NCI-H345 treated with DMSO at 0.1 percent for 48 hours (cell line): Measurements from ENCODE around the gene ZNF613.
"Not testable (repeated sequence)": the region's sequence is repeated elsewhere in the genome, so short reads cannot be mapped to it uniquely, and the experiment has no call there.

Experiments
- DNase-seq: peaks from one replicate; lab custom pipeline; 2025; ENCODE audit not compliant: unreplicated experiment; lab: John Stamatoyannopoulos, UW

Gene ZNF613

GRCh38 chr19:51938936-51939335 is 11.7 kb downstream of the ZNF613 start:
- DNase-seq: no peak

- no peak for DNase-seq
Observed at GRCh38 chr19:51944798-51945552, 17.7 kb downstream of the ZNF613 start.

DNA sequence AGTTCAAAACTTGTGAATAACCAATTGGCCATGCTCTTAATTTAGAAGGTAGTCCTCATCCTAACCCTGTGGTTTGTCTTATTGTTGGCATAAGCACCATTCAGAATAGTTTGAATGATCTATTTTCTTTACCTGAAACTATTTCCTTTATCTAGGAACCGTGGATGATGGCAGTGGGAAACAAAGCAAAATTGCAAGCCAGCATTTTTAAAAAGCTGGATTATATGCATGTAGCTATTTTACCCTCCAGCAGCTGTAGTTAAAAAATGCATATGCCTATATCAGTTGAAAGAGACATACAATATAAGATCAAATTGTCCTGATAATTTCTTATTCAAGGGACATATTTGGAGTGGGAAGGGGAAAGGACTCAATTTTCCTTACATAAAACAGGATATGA is 19.3 kb downstream of the ZNF613 start:
- no peak for DNase-seq

DNA sequence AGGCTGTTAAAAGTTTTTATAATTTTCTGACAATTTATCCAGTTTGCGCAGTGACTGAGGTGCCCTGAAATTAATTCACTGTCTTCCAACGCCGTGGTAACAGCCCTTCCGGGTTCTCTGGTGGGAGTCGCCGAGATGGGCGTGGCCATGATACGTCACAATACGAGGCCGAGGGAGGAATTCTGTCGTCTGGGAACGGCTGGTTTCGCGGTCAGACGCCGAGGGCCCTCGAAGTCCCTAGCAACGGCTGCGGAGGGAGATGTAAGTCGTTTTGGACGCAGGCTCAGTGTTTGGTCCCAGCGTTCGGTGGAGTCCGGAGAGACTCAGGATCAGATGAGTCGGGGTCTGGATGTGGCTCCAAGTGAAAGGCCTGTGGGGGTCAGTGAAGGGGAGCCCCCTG is 21.7 kb downstream of the ZNF613 start:
- DNase-seq: no peak

GRCh38 chr19:51957846-51958245 is 30.6 kb downstream of the ZNF613 start:
- not testable (repeated sequence) for DNase-seq

DNA sequence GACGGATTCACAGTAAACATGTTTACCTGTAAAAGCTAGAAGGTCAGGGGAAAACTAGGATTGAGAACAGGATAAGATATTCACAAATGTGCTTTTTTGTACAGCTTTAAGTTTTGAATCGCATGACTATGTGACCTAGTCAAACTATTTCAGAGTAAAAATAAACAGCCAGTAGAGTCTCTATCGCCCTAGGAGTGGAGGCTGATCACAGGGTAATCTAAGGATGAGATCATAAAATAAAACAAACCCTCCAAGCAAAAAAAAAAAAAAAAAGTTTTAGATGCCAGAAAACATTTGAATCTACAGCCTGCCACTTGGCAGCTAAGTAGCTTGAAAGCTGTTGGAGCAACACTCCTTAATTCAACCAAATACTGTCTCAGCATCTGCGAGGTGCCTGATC is 32.5 kb downstream of the ZNF613 start:
- no peak for DNase-seq

DNA sequence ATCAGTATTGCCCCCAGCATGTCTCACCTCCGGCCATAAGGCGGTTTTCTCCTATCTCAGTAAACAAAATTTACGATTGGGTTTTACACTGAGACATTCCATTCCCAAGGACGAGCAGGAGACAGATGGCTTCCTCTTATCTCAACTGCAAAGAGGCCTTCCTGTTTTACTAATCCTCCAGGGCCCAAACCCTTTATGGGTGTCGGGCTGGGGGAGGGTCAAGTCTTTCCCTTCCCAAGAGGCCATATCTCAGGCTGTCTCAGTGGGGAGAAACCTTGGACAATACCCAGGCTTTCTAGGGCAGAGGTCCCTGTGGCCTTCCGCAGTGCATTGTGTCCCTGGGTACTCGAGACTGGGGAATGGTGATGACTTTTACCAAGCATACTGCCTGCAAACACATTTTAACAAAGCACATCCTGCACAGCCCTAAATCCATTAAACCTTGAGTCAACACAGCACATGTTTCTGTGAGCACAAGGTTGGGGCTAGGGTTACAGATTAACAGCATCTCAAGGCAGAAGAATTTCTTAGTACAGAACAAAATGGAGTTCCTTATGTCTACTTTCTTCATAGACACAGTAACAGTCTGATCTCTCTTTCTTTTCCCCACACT is 33.5 kb downstream of the ZNF613 start:
- not testable (repeated sequence) for DNase-seq

DNA sequence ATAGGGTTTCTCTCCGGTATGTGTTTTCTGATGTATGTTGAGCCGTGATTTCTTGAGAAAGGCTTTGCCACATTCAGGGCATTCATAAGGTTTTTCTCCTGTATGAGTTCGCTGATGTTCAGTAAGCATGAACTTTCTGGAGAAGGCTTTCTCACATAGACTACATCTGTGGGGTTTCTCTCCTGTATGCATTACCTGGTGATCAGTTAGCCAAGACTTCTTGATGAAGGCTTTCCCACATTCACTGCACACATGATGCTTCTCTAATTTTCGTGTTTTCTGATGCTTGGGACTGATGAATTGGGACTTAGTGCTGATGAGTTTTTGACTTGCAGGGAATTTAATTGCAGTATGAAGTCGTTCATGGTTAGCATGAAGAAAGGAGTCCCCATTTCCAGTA is 38.3 kb downstream of the ZNF613 start:
- DNase-seq: no peak

DNA sequence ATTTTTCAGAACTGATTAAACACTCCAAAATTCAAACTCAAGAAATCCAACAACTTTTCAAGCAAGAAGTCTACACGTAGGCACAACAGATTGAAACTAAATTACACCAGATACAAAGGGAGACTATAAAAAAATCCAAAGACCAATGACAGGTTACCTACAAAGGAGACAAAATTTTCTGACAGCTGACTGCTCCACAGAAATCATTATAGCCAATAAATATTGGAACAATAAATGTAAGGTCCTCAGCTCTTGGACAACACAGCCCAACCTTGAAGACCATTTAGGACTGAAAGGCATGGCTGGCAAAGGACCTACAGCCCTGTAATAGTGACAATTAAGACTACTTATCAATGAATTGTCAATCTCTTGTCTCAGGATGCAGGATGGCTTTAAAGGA is 43.4 kb downstream of the ZNF613 start:
- DNase-seq: no peak

GRCh38 chr19:51971624-51972023 is 44.4 kb downstream of the ZNF613 start:
- no peak for DNase-seq

- not testable (repeated sequence) for DNase-seq
Observed at GRCh38 chr19:51975787-51976186, 48.5 kb downstream of the ZNF613 start.

DNA sequence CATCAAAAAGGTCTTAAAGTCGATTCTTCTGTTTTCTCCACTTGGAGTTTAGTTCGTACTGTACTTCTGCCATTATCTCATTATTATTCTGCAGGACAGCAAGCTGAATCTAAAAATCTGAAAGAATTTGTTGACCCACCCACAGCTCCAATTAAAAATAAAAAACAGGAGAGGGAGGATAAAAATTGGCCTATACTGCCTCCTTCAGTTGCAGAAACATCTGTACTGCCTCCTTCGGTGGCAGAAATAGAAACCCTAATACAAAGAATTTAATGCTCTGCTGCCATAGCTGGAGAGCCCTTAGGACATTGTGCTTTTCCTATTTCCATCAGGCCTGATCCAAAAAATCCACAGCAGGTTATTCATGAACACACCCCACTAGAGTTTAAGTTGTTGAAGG is 49.6 kb downstream of the ZNF613 start:
- no peak for DNase-seq

DNA sequence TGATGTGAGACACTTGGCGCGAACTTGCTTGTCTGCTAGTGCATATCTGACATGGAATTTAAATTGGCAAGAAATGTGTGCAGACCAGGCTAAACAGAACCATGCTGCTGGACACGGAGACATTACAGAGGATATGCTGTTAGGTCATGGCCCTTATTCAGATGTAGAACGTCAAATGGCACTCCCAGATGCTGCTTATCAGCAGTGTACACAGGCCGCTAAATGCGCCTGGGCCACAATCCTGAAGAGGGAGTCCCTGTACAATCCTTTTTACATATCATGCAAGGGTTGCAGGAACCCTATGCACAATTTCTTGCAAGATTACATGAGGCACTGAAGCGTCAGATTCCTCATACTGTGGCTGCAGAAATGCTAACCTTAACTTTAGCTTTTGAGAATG is 50.1 kb downstream of the ZNF613 start:
- DNase-seq: no peak

- DNase-seq: no peak
Observed at GRCh38 chr19:51978882-51979281, 51.6 kb downstream of the ZNF613 start.

- DNase-seq: no peak
Observed at GRCh38 chr19:51980116-51980736, 53.0 kb downstream of the ZNF613 start.

DNA sequence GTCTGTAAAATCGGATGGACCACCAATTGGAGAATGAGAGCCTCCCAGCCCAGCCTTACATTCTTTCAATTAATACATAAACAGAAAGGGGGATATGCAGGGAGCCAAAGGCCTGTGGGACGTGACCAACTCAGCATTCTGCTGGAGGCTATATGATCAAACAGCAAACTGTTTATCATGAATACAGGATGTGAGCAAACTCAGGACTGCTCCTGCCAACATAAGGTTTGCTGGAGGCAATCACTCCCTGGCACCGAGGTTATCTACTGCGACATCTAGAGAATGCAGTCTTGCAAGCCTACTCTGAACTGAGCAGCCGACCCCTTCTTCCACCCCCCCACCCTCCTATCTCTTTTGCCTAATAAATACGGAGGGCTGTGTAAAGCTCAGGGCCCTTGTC is 53.7 kb downstream of the ZNF613 start:
- DNase-seq: not testable (repeated sequence)

GRCh38 chr19:51983361-51983760 is 56.1 kb downstream of the ZNF613 start:
- no peak for DNase-seq

- DNase-seq: peak; percentile 66
Observed at GRCh38 chr19:51986309-51987291, 59.3 kb downstream of the ZNF613 start, which contains the start of gene ZNF350. ZNF350 (minus strand) TSS chr19:51986840; CDS start chr19:51974360, 12,480 bp downstream.

DNA sequence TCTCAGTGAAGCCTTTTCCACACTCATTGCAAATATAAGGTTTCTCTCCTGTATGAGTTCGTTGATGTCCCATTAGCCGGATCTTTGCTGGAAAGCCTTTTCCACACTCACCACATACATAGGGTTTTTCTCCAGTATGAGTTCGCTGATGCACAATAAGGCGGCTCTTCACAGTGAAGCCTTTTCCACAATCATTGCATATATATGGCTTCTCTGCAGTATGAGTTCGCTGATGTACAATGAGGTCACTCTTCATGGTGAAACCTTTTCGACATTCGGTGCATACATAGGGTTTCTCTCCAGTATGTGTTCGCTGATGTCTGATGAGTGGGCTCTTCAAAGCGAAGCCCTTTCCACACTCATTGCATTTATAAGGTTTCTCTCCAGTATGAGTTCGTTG is 66.2 kb downstream of the ZNF613 start:
- no peak for DNase-seq

GRCh38 chr19:51994048-51994644 is 66.9 kb downstream of the ZNF613 start:
- DNase-seq: no peak
